Muscle of arm (tissue), 12 donors: ENCODE measurements around the gene GNG7. TPM values are rescaled to one million over a fixed set of nuclear protein-coding genes. Genes with fewer than 3 reads are reported as not detected.
"Not testable (repeated sequence)": the region's sequence is repeated elsewhere in the genome, so short reads cannot be mapped to it uniquely, and the experiment has no call there.

Experiments
- DNase-seq: peaks from one replicate; pipeline ENCODE4 v3.0.0-alpha.2; 2013
- polyA plus RNA-seq, 12 donors: library from polyadenylated mRNA; unstranded; fragments of 120-200 nt; gene quantifications; one replicate each; pipeline ENCODE4 v1.2.1, GENCODE V29; 2013; ENCODE audit not compliant: insufficient read length in 12 of 12

Gene GNG7
- polyA plus RNA-seq, 12 donors = 1.4 to 4.5 (median 2.5) TPM; not detected in 1

- not testable (repeated sequence) for DNase-seq
These were observed 96.6 kb downstream of the GNG7 start for GRCh38 chr19:2605889-2606288.

DNA sequence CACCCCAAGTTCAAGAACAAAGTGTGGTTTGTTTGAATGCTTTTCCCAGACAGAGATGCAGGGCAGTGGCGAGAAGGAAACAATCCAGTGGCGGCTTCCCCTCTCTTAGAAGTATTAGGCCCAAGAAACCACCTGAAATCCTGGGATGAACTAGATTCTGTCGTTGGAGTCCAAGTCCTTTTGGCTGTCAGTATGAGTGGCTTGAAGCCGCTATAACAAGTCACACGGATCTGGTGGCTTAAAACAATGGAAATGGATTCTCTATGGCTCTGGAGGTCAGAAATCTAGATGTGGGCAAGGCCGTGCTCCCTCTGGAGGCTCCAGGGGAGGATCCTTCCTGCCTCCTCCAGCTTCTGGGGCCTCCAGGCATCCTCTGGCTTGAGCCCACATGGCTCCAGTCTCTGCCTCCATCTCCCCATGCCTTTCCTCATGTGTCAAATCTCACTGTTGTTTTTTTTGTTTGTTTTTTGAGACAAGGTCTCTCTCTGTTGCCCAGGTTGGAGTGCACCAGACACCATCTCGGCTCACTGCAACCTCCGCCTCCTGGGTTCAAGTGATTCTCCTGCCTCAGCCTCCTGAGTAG, 97.7 kb downstream of the GNG7 start:
- DNase-seq = no peak

DNA sequence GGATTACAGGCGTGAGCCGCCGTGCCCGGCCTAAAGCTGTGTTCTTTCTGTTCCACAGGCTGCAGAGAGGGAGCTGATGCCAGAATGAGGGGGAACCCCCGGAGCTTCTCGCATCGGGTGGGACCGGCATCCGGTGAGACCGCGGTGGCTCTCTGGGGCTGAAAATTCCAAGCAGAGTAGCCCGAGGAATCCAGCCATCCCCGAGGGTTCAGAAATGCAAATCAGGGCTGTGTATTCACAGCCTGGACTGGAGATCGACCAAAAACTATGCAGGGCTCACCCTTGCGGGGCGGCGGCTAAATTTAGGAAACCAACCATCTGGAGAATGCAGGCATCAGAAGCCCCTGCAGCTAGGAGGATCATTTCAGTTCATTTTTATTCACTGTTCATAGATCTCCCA, 99.2 kb downstream of the GNG7 start:
- no peak for DNase-seq

DNA sequence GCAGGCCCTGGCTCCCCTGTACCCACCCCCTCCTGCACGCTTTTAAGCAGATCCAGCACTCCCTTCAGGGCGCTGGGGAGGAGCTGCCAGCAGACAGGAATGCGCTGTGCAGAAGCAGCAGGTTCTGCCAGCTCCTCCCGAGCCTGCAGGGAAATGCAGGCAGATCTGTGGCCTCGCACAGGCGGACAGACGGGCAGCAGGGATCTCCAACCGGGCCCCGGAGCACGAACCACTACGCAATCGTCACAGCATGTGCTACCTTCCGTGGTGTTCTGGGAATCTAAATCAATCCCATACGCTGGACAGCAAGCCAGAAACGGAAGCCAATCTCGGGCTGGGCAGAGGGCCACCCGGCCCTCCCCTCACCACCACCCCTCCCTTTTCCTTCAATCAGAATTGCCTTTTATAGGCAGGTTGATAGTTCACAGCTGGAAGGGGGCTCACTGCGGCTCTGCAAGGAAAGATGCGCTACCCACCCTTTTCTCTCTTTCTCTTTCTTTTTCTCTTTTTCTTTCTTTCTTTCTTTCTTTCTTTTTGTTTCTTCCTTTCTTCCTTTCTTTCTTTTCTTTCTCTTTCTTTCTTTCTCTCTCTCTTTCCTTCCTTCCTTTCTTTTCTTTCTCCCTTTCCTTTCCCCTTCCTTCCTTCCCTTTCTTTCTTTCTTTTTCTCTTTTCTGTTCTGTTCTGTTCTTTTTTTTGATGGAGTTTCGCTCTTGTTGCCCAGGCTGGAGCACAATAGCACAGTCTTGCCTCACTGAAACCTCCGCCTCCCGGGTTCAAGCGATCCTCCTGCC, 99.9 kb downstream of the GNG7 start:
- DNase-seq = peak; percentile 86

- no peak for DNase-seq
These were observed 101.3 kb downstream of the GNG7 start for GRCh38 chr19:2600914-2601870.

GRCh38 chr19:2594319-2594718, 108.2 kb downstream of the GNG7 start:
- DNase-seq = no peak

DNA sequence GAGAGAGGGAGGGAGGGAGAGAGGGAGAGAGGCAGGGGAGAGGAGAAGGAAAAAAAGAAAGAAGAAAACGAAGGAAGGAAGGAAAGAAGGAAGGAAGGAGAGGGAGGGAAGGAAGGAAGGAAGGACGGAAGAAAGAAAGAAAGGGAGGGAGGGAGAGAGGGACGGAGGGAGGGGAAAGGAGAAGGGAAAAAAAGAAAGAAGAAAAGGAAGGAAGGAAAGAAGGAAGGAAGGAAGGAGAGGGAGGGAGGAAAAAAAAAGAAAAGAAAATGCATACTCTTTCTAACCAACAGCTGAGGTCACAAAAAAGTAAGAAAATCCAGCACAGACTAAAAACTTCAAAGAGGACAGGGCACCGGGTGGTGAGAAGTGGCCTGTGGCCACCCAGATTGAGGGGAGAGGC, 109.7 kb downstream of the GNG7 start:
- no peak for DNase-seq

DNA sequence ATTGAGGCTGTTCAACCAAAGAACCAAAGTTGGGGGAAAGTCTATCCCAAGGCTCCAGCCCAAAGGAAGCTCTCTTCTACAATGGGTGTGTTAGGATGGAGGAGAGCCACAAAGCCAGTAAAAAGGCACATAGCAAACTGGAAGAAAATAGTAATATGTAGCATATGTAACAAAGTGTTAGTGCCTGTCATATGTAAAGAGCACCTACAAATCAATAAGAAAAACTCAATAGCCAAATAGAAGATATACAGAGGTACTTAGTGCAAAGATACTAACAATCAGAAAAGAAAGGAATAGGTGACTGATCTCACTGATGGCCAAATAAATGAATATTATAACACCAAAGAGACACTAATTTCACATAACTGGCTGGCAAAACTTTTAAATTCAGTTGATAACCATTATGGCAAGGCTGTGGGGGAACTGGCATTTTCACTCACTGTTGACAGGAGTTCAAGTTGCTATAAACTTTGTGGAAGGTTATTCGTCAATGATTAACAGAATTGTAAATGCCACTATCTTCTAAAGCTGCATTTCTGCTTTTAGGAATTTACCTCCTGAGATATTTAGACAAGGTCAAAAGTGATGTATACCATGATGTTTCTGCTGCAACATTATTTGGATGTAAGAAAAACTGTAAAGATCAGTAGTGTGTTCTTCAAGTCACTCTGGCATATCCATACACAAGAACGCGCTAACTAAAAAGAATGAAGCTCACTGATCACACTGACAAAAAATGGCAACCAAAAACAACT, 110.8 kb downstream of the GNG7 start:
- DNase-seq = no peak

DNA sequence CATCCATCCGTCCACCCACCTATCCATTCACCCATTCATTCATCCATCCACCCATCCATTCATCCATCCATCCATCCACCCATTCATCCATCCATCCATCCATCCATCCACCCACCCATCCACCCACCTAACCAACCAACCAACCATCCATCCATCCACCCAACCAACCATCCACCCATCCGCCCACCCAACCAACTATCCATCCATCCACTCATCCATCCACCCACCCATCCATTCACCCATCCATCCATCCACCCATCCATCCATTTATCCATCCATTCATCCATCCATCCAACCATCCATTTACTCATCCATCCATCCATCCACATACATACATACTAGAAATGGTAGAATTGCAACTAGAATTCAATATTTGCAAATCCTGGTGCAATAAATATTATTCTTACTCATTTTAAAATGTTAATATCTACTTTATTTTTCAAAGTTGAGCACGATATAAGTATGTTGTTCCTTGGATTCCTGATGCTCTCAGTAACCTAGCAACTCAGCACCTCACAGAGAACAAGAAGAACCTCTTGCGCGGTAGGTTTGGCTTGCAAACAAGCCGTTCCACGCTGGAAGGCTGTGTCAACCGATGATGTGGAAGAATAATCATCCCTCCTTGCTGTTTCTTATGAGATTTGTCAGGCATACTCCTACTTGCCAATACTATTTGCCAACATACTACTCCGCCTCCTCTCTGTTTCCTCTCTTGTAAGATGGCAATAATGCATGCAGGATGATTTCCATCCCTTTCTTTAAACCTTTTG, 111.7 kb downstream of the GNG7 start:
- DNase-seq = no peak

- no peak for DNase-seq
These were observed 113.1 kb downstream of the GNG7 start for GRCh38 chr19:2589441-2589840.

- no peak for DNase-seq
These were observed 114.3 kb downstream of the GNG7 start for GRCh38 chr19:2588081-2588777.

DNA sequence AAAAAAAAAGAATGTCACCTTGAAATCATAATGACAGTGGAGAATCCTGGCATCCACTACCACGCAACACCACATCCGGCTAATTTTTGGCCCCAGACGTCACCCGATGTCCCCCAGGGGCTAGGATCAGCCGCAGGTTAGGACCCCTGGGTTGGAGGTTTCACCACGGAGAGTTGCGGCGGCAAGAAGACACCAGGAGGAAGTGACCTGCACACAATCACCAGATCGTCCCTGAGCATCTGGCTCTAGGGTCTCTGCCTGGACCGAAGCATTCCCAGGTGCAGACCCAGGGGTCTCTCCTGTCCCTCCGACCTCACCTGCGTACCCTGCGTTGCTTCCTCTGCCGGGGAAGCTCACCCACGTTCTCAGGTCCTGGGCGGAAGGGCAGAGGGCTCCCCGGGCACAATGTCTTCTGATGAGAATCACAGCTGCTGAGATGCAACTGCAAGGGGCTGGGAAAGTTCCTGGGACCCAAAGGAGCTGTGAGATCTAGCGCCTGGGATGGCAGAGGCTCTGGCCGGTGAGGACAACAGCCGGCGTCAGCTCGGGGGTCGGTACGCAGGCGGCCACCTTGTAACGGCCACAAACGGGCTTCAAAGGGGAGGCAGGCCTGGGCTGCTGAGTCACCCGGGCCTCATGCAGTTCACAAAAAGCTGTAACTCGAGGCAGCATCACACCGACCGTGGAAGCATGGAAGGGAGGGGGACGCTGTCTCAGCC, 115.3 kb downstream of the GNG7 start:
- no peak for DNase-seq

- no peak for DNase-seq
These were observed 116.3 kb downstream of the GNG7 start for GRCh38 chr19:2586196-2586595.

- DNase-seq = no peak
These were observed 118.5 kb downstream of the GNG7 start for GRCh38 chr19:2584002-2584401.

DNA sequence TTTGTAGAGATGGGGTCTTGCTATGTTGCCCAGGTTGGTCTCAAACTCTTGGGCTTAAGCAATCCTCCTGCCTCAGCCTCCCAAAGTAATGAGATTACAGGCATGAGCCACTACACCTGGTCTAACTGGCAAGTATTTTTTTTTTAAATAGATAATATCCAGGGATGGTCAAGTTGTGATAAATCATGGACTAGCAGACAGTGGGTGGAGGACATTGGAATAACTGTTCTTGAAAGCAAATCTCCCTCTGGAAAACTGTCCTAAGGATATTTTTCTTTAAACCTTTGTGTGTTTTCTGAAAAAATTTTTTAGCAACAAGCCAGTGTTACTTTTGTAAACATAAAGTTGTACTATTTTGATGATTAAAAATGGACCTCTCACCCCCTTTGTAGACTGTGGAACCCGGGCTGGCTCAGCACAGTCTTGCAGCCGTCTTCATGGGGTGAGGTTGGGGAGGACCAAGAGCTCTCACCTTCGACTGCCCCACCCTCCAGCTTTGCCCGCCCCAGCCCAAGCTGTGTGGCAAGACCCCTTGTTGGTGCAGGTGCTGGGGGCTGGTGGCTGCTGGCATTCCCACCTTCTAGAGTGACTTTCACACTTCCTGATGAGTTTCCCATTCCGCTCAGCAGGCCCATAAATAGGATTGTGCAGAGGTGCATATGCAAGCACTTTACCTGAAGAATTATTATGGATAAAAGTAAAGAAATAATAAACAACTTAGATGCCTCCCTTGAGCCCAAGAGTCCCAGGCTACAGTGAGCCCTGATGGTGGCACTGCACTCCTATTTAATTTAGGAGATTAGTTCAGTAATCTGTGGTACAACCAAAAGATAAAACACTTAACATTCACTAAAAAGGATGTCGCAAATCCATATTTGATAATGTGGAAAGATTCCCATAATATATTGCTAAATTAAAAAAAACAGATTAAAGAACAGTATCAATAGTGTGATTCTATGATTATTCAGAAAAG, 119.2 kb downstream of the GNG7 start:
- DNase-seq = no peak

- DNase-seq = not testable (repeated sequence)
These were observed 122.1 kb downstream of the GNG7 start for GRCh38 chr19:2580396-2580795.

DNA sequence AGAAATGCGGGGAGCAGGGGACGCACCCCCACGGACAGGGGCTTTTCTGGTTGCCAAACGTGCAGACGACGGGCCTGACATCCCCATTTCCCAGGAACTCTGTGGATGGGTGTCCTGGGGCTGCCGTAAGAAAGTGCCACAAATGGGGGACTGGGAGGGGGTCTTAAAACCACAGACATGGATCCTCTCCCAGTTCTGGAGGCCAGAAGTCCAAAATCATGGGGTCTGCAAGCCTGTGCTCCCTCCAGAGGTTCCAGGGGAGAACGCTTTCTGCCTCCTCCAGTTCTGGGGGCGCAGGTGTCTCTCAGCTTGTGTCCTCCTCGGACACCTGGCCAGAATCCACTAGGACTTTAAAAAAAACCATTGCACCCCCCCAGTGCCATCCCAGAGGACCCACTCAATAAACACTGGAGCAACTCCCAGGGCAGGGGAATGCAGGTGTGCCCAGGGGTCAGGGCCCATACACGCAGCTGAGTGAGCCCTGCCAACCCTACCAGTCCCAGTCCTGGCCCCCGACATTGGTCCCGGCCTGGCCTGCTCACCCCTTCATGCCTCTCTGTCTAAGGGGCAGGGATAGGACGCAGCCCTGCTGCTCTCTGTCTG, 122.7 kb downstream of the GNG7 start:
- no peak for DNase-seq
